Measurements from ENCODE around the gene APOBEC3H. TPM values are rescaled to one million over a fixed set of nuclear protein-coding genes. Genes with fewer than 3 reads are reported as not detected.

The APOBEC3H gene
- total and polyA plus RNA-seq, 2 experiments from 2014 or later: not detected

DNA sequence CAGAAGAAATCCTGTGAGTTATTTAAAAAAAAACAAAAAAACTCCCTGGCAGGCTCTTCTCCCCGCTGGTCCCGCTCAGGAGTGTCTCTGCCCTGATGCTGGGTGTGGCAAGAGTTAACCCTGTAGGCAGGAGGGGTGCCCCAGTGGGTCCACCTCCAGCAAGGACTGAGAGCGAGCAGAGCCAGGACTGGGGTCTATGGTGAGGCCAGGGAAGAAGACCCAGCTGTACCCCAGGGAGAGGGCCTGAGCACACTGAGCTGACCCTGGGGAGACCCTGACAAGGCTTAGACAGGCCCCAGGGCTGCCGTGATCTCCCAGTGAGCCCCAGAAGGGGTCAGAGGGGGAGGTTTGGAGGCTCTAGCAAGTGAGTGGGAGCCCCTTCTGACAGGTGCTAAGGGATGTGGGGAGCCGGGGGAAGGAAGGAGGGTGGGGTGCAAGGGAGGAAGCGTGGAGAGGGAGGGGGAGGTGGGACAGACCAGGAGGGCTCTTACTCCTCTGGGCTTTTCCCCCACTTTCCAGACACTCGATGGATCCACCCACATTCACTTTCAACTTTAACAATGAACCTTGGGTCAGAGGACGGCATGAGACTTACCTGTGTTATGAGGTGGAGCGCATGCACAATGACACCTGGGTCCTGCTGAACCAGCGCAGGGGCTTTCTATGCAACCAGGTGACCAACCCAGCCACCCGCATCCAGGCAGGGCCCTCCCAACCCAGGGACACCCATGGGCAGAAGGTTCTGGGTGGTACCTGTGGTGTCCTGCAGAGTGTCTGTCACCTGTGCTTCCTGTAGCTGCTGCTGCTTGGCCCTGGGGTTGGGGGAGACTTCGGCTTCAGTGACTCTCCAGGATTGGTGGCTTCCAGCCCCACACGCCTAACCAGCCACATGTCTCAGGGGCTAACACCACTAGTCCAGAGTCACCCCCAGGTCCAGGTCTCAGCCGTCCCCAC lies 13.6 kb upstream of the APOBEC3H start:
- peaks cover 5% of the 10 kb centered on the region for H3K4me1 ChIP-seq (ENCODE audit: insufficient read depth)
- Mint-ChIP-seq H3K27ac (no peak overlapping the region), H3K36me3 (ENCODE audit: low read depth) (no peaks in the 10 kb centered on the region), H3K4me3 (no peak overlapping the region), H3K9me3 (no peaks in the 10 kb centered on the region), H3K27me3 (ENCODE audit: insufficient read depth, low read depth, poor library complexity) (peaks cover 10% of the 10 kb centered on the region), H3K4me1 (peaks cover 22% of the 10 kb centered on the region)
- no peaks in the 10 kb centered on the region for H3K9me2 ChIP-seq (ENCODE audit: insufficient read depth)
- no peak overlapping the region for H3K4me3 ChIP-seq
- DNase-seq (ENCODE audit: low spot score) (no peak), ATAC-seq (no peak)
- H3F3A ChIP-seq (replicated peaks; ENCODE audit: low read depth): 0 out of 2 replicates have a peak, but pooled peaks cover under 1% of the 10 kb centered on the region
- H2AFZ ChIP-seq: no peak overlapping the region
- H3K4me2 ChIP-seq: no peak overlapping the region
- H3K79me2 ChIP-seq (replicated peaks; ENCODE audit: insufficient read depth): no peaks in the 10 kb centered on the region
- TF ChIP-seq, protein P1, sequence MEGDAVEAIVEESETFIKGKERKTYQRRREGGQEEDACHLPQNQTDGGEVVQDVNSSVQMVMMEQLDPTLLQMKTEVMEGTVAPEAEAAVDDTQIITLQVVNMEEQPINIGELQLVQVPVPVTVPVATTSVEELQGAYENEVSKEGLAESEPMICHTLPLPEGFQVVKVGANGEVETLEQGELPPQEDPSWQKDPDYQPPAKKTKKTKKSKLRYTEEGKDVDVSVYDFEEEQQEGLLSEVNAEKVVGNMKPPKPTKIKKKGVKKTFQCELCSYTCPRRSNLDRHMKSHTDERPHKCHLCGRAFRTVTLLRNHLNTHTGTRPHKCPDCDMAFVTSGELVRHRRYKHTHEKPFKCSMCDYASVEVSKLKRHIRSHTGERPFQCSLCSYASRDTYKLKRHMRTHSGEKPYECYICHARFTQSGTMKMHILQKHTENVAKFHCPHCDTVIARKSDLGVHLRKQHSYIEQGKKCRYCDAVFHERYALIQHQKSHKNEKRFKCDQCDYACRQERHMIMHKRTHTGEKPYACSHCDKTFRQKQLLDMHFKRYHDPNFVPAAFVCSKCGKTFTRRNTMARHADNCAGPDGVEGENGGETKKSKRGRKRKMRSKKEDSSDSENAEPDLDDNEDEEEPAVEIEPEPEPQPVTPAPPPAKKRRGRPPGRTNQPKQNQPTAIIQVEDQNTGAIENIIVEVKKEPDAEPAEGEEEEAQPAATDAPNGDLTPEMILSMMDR (conservative IDR thresholded peaks at IDR 0.05; ENCODE audit: low read depth in 2 of 2): no peak
- TF ChIP-seq EZH2phosphoT487 (IDR thresholded peaks at IDR 0.05; ENCODE audit: unreplicated experiment) (no peak), CREB1 (CRISPR knock-in tag; IDR thresholded peaks at IDR 0.05; ENCODE audit: low read depth) (no peak), ZNF114 (CRISPR knock-in tag; IDR thresholded peaks at IDR 0.05) (no peak), STAT1 (IDR thresholded peaks at IDR 0.05; ENCODE audit: unreplicated experiment) (no peak), ZNF331 (CRISPR knock-in tag; IDR thresholded peaks at IDR 0.05; ENCODE audit: low read depth) (no peak), POLR2AphosphoS5 (IDR thresholded peaks at IDR 0.05; ENCODE audit: low read depth) (no peak), NANOG (IDR thresholded peaks at IDR 0.05; ENCODE audit: borderline replicate concordance) (no peak), EZH2 (IDR thresholded peaks at IDR 0.05; ENCODE audit: low read depth, unreplicated experiment) (no peak), JUNB (IDR thresholded peaks at IDR 0.05; ENCODE audit: unreplicated experiment) (no peak)
- TF ChIP-seq, protein P2, sequence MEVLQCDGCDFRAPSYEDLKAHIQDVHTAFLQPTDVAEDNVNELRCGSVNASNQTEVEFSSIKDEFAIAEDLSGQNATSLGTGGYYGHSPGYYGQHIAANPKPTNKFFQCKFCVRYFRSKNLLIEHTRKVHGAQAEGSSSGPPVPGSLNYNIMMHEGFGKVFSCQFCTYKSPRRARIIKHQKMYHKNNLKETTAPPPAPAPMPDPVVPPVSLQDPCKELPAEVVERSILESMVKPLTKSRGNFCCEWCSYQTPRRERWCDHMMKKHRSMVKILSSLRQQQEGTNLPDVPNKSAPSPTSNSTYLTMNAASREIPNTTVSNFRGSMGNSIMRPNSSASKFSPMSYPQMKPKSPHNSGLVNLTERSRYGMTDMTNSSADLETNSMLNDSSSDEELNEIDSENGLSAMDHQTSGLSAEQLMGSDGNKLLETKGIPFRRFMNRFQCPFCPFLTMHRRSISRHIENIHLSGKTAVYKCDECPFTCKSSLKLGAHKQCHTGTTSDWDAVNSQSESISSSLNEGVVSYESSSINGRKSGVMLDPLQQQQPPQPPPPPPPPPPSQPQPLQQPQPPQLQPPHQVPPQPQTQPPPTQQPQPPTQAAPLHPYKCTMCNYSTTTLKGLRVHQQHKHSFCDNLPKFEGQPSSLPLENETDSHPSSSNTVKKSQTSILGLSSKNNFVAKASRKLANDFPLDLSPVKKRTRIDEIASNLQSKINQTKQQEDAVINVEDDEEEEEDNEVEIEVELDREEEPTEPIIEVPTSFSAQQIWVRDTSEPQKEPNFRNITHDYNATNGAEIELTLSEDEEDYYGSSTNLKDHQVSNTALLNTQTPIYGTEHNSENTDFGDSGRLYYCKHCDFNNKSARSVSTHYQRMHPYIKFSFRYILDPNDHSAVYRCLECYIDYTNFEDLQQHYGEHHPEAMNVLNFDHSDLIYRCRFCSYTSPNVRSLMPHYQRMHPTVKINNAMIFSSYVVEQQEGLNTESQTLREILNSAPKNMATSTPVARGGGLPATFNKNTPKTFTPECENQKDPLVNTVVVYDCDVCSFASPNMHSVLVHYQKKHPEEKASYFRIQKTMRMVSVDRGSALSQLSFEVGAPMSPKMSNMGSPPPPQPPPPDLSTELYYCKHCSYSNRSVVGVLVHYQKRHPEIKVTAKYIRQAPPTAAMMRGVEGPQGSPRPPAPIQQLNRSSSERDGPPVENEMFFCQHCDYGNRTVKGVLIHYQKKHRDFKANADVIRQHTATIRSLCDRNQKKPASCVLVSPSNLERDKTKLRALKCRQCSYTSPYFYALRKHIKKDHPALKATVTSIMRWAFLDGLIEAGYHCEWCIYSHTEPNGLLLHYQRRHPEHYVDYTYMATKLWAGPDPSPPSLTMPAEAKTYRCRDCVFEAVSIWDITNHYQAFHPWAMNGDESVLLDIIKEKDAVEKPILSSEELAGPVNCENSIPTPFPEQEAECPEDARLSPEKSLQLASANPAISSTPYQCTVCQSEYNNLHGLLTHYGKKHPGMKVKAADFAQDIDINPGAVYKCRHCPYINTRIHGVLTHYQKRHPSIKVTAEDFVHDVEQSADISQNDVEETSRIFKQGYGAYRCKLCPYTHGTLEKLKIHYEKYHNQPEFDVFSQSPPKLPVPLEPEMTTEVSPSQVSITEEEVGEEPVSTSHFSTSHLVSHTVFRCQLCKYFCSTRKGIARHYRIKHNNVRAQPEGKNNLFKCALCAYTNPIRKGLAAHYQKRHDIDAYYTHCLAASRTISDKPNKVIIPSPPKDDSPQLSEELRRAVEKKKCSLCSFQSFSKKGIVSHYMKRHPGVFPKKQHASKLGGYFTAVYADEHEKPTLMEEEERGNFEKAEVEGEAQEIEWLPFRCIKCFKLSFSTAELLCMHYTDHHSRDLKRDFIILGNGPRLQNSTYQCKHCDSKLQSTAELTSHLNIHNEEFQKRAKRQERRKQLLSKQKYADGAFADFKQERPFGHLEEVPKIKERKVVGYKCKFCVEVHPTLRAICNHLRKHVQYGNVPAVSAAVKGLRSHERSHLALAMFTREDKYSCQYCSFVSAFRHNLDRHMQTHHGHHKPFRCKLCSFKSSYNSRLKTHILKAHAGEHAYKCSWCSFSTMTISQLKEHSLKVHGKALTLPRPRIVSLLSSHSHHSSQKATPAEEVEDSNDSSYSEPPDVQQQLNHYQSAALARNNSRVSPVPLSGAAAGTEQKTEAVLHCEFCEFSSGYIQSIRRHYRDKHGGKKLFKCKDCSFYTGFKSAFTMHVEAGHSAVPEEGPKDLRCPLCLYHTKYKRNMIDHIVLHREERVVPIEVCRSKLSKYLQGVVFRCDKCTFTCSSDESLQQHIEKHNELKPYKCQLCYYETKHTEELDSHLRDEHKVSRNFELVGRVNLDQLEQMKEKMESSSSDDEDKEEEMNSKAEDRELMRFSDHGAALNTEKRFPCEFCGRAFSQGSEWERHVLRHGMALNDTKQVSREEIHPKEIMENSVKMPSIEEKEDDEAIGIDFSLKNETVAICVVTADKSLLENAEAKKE (CRISPR knock-in tag; IDR thresholded peaks at IDR 0.05): no peak
- TF ChIP-seq, protein P3, sequence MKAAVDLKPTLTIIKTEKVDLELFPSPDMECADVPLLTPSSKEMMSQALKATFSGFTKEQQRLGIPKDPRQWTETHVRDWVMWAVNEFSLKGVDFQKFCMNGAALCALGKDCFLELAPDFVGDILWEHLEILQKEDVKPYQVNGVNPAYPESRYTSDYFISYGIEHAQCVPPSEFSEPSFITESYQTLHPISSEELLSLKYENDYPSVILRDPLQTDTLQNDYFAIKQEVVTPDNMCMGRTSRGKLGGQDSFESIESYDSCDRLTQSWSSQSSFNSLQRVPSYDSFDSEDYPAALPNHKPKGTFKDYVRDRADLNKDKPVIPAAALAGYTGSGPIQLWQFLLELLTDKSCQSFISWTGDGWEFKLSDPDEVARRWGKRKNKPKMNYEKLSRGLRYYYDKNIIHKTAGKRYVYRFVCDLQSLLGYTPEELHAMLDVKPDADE (IDR thresholded peaks at IDR 0.05): no peak
- TF ChIP-seq, protein P4, sequence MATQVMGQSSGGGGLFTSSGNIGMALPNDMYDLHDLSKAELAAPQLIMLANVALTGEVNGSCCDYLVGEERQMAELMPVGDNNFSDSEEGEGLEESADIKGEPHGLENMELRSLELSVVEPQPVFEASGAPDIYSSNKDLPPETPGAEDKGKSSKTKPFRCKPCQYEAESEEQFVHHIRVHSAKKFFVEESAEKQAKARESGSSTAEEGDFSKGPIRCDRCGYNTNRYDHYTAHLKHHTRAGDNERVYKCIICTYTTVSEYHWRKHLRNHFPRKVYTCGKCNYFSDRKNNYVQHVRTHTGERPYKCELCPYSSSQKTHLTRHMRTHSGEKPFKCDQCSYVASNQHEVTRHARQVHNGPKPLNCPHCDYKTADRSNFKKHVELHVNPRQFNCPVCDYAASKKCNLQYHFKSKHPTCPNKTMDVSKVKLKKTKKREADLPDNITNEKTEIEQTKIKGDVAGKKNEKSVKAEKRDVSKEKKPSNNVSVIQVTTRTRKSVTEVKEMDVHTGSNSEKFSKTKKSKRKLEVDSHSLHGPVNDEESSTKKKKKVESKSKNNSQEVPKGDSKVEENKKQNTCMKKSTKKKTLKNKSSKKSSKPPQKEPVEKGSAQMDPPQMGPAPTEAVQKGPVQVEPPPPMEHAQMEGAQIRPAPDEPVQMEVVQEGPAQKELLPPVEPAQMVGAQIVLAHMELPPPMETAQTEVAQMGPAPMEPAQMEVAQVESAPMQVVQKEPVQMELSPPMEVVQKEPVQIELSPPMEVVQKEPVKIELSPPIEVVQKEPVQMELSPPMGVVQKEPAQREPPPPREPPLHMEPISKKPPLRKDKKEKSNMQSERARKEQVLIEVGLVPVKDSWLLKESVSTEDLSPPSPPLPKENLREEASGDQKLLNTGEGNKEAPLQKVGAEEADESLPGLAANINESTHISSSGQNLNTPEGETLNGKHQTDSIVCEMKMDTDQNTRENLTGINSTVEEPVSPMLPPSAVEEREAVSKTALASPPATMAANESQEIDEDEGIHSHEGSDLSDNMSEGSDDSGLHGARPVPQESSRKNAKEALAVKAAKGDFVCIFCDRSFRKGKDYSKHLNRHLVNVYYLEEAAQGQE (IDR thresholded peaks at IDR 0.05; ENCODE audit: unreplicated experiment): no peak
- no peaks in the 10 kb centered on the region for H3K36me3 ChIP-seq (ENCODE audit: insufficient read depth)
- no peaks in the 10 kb centered on the region for H3K27me3 ChIP-seq (ENCODE audit: insufficient read depth)
- no peak overlapping the region for H3K27ac ChIP-seq (ENCODE audit: low read depth)
- H4K20me1 ChIP-seq (replicated peaks; ENCODE audit: insufficient read depth): no peaks in the 10 kb centered on the region
